Esophagus muscularis mucosa (tissue), 3 donors: ENCODE results near the gene SSPN.

Experiments used
- CTCF ChIP-seq, 3 experiments: fragments of 200-600 bp in 2 of 3; fragments of 450-650 bp in 1 of 3; sonication (generic) in 2 of 3; IDR thresholded peaks; one replicate each; pipeline ENCODE4 v1.5.1; 2017 to 2019; ENCODE audit warnings: antibody characterized with exemption in 3 of 3, mild to moderate bottlenecking in 2 of 3, moderate library complexity in 1 of 3
- POLR2A ChIP-seq: fragments of 450-650 bp; IDR thresholded peaks from one replicate; pipeline ENCODE4 v1.6.1; 2017; ENCODE audit warnings: antibody characterized with exemption, moderate library complexity, mild to moderate bottlenecking, low read depth

- TF ChIP-seq CTCF (IDR thresholded peaks at IDR 0.05) (no peak), POLR2A (no peak)
Measured at GRCh38 chr12:26188127-26188526, 7.2 kb upstream of the SSPN start.
